ENCODE measurements around the gene DEFB118. TPM values are rescaled to one million over a fixed set of nuclear protein-coding genes. Genes with fewer than 3 reads are reported as not detected.

DEFB118 gene
- total and polyA plus RNA-seq, 2 experiments from 2014 or later: not detected

DNA sequence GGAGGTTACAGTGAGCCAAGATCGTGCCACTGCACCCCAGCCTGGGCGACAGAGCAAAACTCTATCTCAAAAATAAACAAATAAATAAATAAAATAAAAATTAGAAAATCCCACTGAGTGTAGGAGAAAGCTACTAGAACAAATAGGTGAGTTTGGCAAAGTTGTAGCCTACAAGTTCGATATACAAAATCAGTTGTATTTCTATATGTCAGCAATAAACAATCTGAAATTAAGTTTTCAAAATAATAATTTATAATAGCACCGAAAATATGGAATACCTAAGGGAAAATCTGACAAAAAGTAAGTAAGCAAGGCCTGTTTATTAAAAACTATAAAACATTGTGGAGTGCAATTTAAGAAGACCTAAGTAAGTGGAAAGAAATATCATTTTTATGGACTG is 5.1 kb upstream of the DEFB118 start:
- Mint-ChIP-seq H3K27ac (no peak overlapping the region), H3K27me3 (ENCODE audit: insufficient read depth, low read depth, poor library complexity) (peaks cover 3% of the 10 kb centered on the region), H3K4me1 (no peaks in the 10 kb centered on the region), H3K36me3 (ENCODE audit: low read depth) (peaks cover 31% of the 10 kb centered on the region), H3K4me3 (no peak overlapping the region), H3K9me3 (peaks cover 93% of the 10 kb centered on the region)
- Histone ChIP-seq H3K27ac (ENCODE audit: low read depth) (no peak overlapping the region), H3K79me2 (replicated peaks; ENCODE audit: insufficient read depth) (no peaks in the 10 kb centered on the region), H2AFZ (no peak overlapping the region), H3K36me3 (ENCODE audit: insufficient read depth) (no peaks in the 10 kb centered on the region; the same call in 1 of the 2 replicates), H3K4me3 (no peak overlapping the region), H3K4me2 (no peak overlapping the region), H3K4me1 (ENCODE audit: insufficient read depth) (no peaks in the 10 kb centered on the region), H3K9me2 (ENCODE audit: insufficient read depth) (no peaks in the 10 kb centered on the region), H3K27me3 (ENCODE audit: insufficient read depth) (no peaks in the 10 kb centered on the region), H3F3A (replicated peaks; ENCODE audit: low read depth) (no peaks in the 10 kb centered on the region), H4K20me1 (replicated peaks; ENCODE audit: insufficient read depth) (no peaks in the 10 kb centered on the region)
- DNase-seq (ENCODE audit: low spot score) (no peak), ATAC-seq (no peak)
- no peak for TF ChIP-seq CREB1 (CRISPR knock-in tag; IDR thresholded peaks at IDR 0.05; ENCODE audit: low read depth)
- TF ChIP-seq, protein P1, sequence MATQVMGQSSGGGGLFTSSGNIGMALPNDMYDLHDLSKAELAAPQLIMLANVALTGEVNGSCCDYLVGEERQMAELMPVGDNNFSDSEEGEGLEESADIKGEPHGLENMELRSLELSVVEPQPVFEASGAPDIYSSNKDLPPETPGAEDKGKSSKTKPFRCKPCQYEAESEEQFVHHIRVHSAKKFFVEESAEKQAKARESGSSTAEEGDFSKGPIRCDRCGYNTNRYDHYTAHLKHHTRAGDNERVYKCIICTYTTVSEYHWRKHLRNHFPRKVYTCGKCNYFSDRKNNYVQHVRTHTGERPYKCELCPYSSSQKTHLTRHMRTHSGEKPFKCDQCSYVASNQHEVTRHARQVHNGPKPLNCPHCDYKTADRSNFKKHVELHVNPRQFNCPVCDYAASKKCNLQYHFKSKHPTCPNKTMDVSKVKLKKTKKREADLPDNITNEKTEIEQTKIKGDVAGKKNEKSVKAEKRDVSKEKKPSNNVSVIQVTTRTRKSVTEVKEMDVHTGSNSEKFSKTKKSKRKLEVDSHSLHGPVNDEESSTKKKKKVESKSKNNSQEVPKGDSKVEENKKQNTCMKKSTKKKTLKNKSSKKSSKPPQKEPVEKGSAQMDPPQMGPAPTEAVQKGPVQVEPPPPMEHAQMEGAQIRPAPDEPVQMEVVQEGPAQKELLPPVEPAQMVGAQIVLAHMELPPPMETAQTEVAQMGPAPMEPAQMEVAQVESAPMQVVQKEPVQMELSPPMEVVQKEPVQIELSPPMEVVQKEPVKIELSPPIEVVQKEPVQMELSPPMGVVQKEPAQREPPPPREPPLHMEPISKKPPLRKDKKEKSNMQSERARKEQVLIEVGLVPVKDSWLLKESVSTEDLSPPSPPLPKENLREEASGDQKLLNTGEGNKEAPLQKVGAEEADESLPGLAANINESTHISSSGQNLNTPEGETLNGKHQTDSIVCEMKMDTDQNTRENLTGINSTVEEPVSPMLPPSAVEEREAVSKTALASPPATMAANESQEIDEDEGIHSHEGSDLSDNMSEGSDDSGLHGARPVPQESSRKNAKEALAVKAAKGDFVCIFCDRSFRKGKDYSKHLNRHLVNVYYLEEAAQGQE (IDR thresholded peaks at IDR 0.05; ENCODE audit: unreplicated experiment): no peak
- no peak for TF ChIP-seq NANOG (IDR thresholded peaks at IDR 0.05; ENCODE audit: borderline replicate concordance)
- no peak for TF ChIP-seq EZH2phosphoT487 (IDR thresholded peaks at IDR 0.05; ENCODE audit: unreplicated experiment)
- TF ChIP-seq EZH2 (IDR thresholded peaks at IDR 0.05; ENCODE audit: low read depth, unreplicated experiment): no peak
- TF ChIP-seq, protein P2, sequence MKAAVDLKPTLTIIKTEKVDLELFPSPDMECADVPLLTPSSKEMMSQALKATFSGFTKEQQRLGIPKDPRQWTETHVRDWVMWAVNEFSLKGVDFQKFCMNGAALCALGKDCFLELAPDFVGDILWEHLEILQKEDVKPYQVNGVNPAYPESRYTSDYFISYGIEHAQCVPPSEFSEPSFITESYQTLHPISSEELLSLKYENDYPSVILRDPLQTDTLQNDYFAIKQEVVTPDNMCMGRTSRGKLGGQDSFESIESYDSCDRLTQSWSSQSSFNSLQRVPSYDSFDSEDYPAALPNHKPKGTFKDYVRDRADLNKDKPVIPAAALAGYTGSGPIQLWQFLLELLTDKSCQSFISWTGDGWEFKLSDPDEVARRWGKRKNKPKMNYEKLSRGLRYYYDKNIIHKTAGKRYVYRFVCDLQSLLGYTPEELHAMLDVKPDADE (IDR thresholded peaks at IDR 0.05): no peak
- TF ChIP-seq ZNF114 (CRISPR knock-in tag; IDR thresholded peaks at IDR 0.05): no peak
- TF ChIP-seq, protein P3, sequence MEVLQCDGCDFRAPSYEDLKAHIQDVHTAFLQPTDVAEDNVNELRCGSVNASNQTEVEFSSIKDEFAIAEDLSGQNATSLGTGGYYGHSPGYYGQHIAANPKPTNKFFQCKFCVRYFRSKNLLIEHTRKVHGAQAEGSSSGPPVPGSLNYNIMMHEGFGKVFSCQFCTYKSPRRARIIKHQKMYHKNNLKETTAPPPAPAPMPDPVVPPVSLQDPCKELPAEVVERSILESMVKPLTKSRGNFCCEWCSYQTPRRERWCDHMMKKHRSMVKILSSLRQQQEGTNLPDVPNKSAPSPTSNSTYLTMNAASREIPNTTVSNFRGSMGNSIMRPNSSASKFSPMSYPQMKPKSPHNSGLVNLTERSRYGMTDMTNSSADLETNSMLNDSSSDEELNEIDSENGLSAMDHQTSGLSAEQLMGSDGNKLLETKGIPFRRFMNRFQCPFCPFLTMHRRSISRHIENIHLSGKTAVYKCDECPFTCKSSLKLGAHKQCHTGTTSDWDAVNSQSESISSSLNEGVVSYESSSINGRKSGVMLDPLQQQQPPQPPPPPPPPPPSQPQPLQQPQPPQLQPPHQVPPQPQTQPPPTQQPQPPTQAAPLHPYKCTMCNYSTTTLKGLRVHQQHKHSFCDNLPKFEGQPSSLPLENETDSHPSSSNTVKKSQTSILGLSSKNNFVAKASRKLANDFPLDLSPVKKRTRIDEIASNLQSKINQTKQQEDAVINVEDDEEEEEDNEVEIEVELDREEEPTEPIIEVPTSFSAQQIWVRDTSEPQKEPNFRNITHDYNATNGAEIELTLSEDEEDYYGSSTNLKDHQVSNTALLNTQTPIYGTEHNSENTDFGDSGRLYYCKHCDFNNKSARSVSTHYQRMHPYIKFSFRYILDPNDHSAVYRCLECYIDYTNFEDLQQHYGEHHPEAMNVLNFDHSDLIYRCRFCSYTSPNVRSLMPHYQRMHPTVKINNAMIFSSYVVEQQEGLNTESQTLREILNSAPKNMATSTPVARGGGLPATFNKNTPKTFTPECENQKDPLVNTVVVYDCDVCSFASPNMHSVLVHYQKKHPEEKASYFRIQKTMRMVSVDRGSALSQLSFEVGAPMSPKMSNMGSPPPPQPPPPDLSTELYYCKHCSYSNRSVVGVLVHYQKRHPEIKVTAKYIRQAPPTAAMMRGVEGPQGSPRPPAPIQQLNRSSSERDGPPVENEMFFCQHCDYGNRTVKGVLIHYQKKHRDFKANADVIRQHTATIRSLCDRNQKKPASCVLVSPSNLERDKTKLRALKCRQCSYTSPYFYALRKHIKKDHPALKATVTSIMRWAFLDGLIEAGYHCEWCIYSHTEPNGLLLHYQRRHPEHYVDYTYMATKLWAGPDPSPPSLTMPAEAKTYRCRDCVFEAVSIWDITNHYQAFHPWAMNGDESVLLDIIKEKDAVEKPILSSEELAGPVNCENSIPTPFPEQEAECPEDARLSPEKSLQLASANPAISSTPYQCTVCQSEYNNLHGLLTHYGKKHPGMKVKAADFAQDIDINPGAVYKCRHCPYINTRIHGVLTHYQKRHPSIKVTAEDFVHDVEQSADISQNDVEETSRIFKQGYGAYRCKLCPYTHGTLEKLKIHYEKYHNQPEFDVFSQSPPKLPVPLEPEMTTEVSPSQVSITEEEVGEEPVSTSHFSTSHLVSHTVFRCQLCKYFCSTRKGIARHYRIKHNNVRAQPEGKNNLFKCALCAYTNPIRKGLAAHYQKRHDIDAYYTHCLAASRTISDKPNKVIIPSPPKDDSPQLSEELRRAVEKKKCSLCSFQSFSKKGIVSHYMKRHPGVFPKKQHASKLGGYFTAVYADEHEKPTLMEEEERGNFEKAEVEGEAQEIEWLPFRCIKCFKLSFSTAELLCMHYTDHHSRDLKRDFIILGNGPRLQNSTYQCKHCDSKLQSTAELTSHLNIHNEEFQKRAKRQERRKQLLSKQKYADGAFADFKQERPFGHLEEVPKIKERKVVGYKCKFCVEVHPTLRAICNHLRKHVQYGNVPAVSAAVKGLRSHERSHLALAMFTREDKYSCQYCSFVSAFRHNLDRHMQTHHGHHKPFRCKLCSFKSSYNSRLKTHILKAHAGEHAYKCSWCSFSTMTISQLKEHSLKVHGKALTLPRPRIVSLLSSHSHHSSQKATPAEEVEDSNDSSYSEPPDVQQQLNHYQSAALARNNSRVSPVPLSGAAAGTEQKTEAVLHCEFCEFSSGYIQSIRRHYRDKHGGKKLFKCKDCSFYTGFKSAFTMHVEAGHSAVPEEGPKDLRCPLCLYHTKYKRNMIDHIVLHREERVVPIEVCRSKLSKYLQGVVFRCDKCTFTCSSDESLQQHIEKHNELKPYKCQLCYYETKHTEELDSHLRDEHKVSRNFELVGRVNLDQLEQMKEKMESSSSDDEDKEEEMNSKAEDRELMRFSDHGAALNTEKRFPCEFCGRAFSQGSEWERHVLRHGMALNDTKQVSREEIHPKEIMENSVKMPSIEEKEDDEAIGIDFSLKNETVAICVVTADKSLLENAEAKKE (CRISPR knock-in tag; IDR thresholded peaks at IDR 0.05): no peak
- TF ChIP-seq JUNB (IDR thresholded peaks at IDR 0.05; ENCODE audit: unreplicated experiment): no peak
- no peak for TF ChIP-seq POLR2AphosphoS5 (IDR thresholded peaks at IDR 0.05; ENCODE audit: low read depth)
- TF ChIP-seq ZNF331 (CRISPR knock-in tag; IDR thresholded peaks at IDR 0.05; ENCODE audit: low read depth): no peak
- TF ChIP-seq, protein P4, sequence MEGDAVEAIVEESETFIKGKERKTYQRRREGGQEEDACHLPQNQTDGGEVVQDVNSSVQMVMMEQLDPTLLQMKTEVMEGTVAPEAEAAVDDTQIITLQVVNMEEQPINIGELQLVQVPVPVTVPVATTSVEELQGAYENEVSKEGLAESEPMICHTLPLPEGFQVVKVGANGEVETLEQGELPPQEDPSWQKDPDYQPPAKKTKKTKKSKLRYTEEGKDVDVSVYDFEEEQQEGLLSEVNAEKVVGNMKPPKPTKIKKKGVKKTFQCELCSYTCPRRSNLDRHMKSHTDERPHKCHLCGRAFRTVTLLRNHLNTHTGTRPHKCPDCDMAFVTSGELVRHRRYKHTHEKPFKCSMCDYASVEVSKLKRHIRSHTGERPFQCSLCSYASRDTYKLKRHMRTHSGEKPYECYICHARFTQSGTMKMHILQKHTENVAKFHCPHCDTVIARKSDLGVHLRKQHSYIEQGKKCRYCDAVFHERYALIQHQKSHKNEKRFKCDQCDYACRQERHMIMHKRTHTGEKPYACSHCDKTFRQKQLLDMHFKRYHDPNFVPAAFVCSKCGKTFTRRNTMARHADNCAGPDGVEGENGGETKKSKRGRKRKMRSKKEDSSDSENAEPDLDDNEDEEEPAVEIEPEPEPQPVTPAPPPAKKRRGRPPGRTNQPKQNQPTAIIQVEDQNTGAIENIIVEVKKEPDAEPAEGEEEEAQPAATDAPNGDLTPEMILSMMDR (conservative IDR thresholded peaks at IDR 0.05; ENCODE audit: low read depth in 2 of 2): no peak
